Activated CD4-positive, CD25-positive, alpha-beta regulatory T cell (primary cell): ENCODE results near the gene PPL.

ENCODE experiments used
- DNase-seq, 4 experiments: peaks; one replicate each; lab custom pipeline; 2025; lab: John Stamatoyannopoulos, UW

The PPL gene

DNA sequence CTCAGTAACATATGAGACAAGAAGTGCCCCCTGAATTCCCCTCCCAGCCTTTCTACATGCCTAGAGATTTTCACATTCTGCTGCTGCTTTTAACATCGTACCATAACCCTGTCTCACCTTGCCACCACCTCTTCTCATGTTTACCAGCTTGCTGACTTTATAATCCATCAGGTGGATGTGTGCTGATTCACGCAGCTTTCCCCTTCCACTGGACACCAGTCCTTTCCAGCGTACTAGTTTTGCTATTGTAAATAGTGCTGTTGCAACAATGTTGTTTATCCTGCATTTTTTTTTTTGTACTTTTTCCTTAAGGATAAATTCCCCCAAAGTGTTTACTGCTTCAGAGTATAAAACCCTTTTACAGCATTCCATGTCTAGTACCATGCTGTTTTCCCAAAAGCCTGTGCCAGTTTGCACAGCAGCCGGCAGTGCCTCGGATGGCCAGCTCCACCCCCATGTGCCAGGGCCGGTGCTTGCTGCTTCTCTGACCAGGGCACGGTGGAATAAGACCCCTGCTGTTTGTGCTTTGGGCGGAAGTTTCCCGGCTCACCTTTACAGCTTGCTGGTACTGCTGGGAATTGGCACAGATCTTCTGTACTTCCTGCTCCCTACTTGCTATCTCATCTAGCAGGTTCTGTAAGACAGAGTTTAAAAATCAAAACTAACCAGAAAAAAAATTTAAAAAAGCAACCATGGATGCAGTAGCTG is 48.4 kb downstream of the PPL start:
- DNase-seq, result no peak

DNA sequence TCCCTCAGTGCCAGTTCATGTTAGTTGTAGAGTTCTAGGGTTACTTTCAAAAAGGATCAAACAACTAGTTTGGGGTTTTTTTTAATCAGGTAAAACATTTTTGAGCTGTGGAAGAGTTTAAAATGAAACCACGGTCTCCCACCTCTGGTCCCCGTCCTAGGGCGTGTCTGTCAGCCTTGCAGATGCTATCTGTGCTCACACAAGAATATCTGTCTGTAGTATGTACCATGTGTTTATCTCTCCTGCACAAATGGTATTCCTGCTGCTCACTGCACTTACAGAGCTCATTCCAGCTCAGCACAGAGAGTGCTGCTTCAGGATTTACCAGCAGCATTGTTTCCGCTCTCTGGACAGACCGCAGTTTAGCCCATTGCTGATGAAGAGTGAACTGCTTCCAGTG is 50.8 kb downstream of the PPL start:
- DNase-seq, result no peak

DNA sequence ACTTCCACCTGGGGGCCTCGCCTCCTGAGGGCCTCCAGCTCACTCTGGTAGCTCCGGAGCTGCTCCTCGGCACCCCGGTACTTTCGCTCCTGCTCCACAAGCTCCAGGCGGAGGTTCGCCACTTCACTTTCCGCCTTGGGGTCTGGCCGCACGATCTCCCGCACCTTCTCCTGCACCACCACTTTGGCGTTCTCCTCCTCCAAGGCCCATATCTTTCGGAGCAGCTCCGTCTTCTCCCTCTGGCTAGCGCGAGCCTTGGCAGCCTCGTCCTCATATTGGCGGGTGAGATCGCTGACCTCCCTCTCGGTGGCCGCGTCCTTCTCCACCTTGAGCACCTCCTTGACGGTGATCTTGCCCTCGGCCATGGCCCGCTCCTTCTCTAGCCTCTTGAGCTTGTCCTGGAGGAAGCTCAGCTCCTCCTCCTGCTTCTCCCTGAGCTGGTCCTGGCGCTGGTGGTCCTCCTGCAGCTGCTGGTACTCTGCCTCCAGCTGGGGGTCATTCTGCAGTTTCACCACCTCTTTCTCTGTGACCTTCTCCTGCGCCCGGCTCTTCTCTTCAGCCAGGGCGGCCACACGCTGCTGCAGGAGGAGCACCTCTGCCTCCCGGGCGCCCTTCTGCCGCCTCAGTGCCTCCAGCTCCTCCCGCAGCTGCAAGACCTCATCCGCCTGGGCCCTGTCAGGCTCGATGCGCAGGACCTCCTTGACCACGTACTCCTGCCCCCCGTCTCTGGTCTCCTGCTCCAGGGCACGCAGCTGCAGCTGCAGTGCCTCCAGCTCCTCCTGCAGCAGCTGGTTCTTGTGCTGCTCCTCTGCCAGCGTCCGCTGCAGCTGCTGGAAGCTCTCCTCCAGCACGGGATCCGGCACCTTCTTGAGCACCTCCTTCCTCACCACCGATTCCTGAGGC is 51.7 kb downstream of the PPL start:
- DNase-seq, result no peak

DNA sequence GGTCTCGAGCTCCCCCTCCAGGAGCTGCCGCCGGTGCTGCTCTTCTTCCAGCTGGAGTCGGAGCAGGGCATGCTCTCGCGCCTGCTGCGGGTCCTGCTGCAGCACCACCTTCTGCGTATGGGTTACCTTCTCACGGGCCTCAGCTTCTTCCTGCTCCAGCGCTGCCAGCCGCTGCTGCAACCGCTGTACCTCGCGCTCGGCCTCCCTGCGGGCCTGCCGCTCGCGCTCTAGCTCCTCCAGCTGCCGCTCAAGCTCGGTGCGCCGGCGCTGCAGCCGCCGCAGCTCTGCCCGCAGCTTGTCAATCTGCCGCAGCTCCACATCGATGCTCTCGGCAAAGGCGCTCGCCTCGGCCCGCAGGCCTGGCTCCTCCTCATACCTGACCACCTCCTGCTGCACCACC is 52.7 kb downstream of the PPL start:
- DNase-seq, result no peak

DNA sequence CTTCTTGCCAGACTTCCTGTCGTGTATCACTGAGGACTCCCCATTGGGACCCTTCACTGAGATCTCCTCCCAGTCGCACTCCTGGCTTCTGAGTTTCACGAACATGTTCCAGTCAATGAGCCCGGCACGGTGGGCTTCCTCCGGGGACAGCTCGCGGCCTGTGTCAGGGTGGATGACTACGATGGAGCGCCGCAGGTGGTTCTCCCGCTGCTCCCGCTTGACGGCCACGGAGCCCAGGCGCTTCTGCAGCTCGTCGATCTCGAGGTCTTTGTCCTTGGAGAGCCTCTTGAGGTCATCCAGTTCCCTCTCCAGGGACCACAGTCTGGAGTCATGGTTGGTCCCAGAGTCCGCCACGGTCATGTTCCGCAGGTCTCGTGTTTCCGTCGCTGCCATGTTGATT is 53.4 kb downstream of the PPL start:
- DNase-seq, result no peak

DNA sequence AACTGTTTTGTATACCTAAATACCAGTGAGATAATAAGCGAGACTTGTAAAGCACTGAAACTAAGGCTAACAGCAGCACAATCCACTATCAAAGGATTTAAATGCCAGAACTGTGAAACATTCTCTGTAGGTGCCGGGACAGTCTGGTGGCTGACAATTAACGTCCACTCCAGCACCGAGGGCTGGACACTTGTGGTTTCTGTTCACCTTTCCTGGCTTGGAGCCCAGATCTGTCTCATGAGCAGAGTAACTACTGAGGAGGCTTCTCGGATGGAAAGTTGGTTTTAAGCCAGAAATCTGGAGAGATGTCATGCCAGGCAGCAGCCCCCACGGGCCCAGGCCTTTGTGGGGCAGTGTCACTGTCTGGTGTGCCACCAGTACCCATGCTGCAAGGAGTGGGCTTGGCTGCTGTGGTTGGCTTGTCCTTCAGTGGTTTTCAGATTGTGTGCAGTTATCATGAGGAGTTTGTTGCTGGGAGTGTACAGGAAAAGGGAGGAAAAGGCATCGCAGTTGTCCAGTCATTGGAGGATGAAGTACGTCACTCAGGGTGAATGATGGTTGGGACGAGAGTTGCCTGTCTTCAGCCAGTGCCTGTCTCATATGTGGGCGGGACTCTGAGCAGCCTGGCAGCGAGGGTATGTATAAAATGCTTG is 54.2 kb downstream of the PPL start:
- DNase-seq, result no peak

DNA sequence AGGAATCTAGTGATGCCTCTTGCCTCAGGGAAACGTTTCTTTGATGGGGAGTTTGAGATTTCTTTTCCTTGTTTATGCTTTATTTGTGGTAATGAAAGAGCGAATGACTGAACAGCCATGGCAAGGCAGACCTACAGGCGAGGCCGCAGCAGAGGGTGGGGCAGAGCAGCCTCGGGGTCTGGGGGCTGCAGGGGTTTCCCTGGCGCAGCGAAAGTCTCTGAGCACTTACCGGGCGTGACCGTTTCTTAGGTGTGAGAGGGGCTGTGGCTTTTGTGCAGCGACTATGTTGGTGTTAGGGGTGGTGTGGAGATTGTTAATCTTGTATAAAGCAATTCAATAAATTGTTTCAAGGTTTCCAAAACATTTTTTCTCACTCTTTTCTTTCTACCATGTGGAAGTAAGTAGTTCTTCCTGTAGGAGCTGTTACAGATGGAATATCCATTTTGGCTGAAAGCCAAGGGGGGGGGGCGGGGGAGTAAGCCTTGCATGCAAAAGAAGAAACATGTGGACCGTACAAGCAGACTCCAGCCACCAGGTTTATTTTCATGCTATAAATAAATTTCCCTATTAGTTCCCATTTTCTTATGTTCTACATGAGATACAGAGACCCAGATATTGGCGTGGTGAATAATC is 54.8 kb downstream of the PPL start:
- DNase-seq, result no peak

DNA sequence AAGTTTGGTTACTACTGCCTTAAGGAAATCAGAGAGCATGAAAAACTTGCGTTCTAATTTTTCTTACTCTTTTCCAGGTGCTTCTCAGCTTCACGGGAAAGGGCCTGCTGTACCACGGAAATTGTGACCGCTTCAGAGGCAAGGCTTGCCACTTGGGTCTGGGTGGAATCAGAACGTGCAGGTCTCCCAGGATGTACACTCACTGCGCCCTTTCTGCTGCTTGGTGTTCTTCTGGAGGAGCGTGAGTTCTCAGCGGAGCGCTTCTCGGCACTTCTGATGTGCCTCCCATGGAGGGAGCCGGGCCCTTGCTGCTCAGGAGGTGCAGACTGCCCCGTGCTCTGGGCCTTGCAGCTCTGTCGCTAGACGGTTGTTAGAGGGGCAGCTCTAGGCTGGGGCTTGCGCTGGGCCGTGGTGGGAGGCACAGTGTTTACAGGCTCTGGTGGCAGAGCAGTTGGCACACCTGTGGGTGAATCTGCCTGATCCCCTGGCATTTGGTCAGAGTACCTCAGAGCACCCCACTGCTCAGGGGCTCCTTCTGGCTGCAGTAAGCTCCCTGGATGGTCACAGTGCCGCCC is 56.9 kb downstream of the PPL start:
- DNase-seq, result no peak

DNA sequence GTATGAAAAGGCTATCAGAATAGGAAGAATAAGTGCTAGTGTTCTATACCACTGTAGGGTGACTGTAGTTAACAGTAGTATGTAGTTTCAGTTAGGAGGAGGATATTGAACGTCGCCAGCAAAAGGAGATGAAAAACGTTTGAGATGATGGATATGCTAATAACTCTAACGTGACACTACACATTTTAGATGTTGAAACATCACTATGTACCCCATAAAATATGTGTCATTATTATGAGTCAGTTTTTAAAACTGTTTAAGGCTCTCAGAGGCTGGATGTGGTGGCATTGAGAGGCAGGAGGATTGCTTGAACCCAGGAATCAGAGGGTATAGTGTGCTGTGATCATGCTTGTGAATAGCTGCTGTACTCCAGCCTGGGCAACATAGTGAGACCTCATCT is 57.9 kb downstream of the PPL start:
- no peak for DNase-seq

DNA sequence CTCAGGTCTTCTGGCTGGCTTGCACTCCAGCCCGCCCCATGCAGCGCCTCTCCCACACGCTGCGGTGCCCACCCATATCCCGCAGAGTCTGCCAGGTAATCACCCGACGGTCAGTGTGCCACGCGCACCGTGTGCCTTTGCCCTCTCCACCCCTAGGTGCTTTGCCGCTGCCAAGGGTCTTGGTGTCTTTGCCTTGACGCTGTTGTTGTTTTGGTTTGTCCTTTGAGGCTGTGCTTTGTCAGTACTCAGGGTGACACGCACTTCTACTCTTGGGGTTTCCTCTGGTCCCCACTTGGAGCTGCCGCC is 59.6 kb downstream of the PPL start:
- no peak for DNase-seq

DNA sequence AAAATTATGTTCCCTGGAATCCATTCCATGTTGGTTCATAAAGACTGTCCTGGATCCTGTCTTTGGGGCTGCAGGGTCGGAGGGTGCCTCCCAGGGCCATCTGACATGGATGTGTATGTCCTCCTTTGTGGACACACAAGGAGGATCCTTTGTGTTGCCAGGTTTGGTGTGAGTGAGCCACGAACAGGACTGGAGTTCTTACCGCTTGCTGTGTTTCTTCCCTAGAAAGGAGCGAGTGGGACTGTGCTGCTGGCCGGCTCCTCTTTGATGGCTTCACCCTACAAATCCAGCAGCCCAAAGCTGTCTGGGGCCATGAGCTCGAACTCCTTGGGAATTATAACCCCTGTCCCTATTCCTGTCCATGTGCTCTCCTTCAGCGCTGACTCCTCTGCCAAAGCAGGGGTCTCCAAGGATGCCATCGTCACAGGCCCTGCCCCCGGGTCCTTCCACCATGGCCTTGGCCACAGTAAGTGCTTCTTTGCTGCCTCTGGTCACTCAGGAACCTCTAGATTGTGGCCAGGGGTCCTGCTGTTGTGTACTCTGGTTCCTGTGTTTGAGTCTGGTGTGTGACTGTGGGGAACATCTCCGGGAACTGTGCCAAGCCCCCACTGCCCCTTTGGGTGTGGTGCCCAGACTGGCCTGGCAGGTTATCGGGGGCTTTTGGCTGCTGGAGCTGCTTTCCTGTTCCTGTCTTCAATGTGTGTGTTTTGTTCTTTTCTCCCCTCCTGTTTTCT is 60.1 kb downstream of the PPL start:
- no peak for DNase-seq

DNA sequence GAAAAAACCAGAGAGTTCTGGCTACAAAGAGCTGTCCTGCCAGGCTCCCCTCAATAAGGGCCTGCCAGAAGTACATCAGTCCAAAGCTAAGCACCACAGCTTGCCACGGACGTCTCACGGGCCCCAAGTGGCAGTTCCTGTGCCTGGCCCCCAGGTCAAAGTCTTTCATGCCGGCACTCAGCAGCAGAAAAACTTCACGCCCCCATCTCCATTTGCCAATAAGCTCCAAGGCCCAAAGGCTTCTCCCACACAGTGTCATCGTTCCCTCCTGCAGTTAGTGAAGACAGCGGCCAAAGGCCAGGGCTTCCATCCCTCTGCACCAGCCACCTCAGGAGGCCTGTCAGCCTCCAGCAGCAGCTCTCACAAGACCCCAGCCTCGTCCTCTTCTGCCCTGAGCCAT is 62.3 kb downstream of the PPL start:
- DNase-seq, result no peak

DNA sequence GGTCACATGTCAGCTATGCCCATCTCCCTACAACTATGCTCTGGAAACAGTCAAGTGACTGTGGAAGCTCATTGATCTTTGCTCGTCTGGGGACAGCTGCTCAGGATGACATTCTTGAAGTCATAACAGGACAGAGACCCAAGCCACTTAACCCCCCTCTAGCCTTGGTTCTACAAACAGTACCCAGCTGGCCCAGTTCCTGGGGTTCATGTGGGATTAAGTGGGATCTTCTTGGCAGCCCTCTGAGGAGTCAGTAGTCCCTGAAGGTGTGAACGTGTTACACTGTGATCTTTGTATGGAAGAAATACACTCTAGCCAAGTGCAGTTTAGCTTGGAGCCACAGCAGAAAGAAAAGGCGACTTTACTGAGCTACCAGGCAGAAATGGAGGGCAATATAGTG is 63.9 kb downstream of the PPL start:
- DNase-seq, result no peak

DNA sequence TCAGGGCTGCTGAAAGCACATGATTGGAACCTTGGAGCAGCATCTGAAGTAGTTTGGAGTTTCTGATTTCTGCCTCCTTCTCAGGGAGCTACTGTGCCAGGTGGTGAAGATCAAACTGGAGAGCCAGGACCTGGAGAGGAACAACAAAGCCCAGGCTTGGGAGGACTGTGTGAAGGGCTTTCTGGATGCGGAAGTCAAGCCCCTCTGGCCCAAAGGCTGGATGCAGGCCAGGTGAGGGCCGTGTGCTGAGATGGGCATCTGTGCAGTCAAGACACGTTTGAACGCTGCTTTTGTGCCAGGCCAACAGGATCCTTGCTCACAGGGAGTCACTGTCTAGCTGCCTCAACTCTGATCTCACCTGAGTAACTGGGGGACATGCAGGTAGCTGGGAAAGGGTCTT is 65.9 kb downstream of the PPL start:
- DNase-seq, result no peak

DNA sequence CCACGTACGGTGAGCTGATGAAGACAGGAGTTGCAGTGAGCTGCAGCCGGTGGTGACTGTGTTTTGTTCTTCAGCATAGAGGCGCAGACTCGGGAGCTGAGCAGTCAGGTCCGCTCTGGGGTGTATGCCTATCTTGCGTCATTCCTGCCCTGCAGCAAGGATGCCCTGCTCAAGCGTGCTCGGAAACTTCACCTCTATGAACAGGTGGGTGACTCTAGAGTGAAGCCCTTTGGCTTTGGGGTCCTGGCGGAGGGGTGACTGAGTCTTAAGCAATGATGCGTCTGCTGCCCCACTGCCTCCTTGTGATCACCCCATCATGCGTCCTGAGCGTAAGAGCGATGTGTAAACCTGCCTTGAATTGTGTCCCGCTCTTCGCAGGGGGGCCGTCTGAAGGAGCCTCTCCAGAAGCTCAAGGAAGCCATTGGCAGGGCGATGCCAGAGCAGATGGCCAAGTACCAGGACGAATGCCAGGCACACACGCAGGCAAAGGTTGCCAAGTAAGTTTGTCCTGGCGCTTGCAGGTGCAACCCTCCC is 66.7 kb downstream of the PPL start:
- DNase-seq, result no peak

DNA sequence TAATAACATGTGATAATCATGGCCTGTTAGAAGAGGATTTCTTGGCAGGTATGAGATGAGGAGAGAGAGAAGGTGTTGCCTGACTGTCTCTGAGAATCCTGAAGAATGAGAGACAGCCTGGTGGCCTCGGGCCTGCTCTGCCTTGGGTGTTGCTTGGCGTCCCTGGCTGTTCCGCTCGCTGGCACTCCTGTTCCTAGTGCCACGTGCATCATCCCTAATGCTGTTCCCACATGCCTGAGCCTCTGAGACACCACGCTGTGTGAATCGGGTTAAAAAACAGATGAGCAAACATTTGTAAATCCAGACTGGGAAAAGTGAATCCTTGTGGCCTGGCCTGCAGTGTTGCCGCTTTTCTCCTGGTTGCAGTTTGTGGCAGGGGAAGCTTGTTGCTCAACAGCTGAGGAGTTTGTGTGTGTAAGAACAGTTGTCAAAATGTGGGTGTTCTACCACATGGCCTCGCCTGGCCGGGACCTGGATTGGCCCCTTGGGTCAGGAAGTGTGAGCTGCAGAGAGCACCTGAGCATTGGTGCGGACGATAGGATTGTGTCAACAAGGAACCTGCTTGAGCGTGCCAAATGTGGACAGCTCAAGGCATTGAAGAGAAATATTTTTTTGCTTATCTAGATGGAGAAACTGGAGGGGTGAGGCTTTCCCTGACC is 67.7 kb downstream of the PPL start:
- no peak for DNase-seq

DNA sequence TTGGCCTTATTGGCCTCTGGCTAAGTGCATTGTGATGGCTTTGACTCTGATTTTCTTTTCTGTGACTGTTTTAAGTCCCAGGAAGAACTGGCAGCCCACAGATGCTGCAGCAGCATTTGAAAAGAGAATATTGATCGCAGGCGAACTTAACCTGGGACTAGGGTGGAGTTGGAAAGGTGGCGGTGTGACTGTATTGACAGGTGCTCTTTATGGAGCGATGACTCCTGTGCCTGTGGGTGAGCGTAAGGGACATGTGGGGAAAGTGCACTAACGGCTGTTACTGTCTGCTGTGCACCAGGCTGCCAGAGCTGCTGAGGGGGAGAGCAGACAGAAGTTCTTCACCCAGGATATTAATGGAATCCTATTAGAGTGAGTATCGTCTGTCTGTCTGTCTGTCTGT is 68.4 kb downstream of the PPL start:
- no peak for DNase-seq

DNA sequence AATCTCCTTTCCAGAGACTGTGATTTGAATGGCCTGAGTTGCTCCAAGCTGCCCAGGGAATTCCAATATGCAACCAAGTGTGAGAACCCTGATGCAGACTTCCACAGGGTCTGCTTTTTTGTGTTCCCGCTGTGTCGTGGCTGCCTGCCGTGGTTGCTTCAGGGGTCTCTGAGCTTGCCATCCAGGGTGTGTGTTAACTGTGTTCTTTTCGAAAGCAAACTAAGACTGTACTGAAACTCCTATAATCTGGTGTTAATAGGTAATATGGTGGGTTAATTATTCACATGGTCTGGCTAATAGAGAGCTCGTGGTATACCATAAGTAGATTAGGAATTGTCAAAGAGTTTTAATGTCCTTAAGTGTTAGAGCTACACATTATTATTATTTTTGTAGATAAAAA is 68.9 kb downstream of the PPL start:
- DNase-seq, result no peak

DNA sequence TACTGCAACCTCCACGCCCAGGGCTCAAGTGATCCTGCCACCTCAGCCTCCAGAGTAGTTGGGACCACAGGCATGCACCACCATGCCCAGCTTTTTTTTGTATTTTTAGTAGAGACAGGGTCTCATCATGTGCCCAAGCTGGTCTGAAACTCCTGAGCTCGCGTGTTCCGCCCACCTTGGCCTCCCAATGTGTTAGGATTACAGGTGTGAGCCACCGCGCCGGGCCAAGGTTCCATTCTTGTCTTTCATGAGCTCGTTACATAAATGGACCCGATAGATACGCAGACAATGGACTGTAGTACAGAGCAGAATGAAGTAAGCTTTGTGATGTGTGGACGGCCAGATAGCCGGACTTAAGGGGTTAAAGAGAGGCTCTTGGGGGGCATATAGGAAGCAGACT is 70.4 kb downstream of the PPL start:
- no peak for DNase-seq

DNA sequence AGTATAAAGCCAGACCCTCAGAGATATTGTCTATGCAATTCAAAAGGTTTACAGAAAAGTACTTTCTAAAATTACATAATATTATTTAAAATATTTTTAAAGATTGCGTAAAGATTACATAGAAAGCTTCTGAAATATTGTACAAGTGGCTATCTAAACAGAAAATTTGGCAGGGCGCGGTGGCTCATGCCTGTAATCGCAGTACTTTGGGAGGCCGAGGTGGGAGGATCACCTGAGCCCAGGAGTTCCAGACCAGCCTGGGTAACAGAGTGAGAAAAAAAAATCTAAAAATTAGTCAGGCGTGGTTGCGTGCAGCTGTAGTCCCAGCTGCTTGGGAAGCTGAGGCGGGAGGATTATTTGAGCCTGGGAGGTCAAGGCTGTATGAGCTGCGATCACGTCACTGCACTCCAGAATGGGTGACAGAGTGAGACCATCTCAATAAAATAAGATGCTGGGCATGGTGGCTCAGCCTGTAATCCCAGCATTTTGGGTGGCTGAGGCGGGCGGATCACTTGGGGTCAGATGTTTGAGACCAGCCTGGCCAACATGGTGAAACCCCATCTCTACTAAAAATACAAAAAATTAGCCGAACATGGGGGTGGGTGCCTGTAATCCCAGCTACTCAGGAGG is 71.6 kb downstream of the PPL start:
- DNase-seq, result no peak
